GM03348 (cell line): Measurements from ENCODE around the gene ST6GALNAC4.

Experiments used
- DNase-seq: peaks from one replicate; pipeline ENCODE4 v3.0.0; 2012; ENCODE audit warnings: low spot score

Gene ST6GALNAC4

GRCh38 chr9:127912296-127912695 is 4.5 kb downstream of the ST6GALNAC4 start:
- DNase-seq, result no peak

- DNase-seq, result no peak
These were observed 6.1 kb downstream of the ST6GALNAC4 start for GRCh38 chr9:127910613-127911205.

- no peak for DNase-seq
These were observed 7.0 kb downstream of the ST6GALNAC4 start for GRCh38 chr9:127909839-127910273.

- DNase-seq, result no peak
These were observed 8.2 kb downstream of the ST6GALNAC4 start for GRCh38 chr9:127908660-127908926.

- DNase-seq, result no peak
These were observed 8.8 kb downstream of the ST6GALNAC4 start for GRCh38 chr9:127907867-127908659.

GRCh38 chr9:127905788-127906191 is 11.1 kb downstream of the ST6GALNAC4 start:
- no peak for DNase-seq

- no peak for DNase-seq
These were observed 11.7 kb downstream of the ST6GALNAC4 start for GRCh38 chr9:127905004-127905728.

- no peak for DNase-seq
These were observed 12.3 kb downstream of the ST6GALNAC4 start for GRCh38 chr9:127904561-127905003.

GRCh38 chr9:127903557-127904475 is 13.0 kb downstream of the ST6GALNAC4 start:
- DNase-seq, result no peak

GRCh38 chr9:127899128-127899943 is 17.5 kb downstream of the ST6GALNAC4 start, which contains the start of gene ST6GALNAC6:
ST6GALNAC6 (minus strand) TSS chr9:127899603; CDS start chr9:127897981, 1,622 bp downstream.
- peak; percentile 97 for DNase-seq

GRCh38 chr9:127898433-127899127 is 18.3 kb downstream of the ST6GALNAC4 start:
- peak; percentile 87 for DNase-seq

GRCh38 chr9:127897193-127897692 is 19.6 kb downstream of the ST6GALNAC4 start:
- peak; percentile 94 for DNase-seq

- no peak for DNase-seq
These were observed 20.2 kb downstream of the ST6GALNAC4 start for GRCh38 chr9:127896395-127897192.

GRCh38 chr9:127895811-127896210 is 21.0 kb downstream of the ST6GALNAC4 start:
- DNase-seq, result no peak

- no peak for DNase-seq
These were observed 23.4 kb downstream of the ST6GALNAC4 start for GRCh38 chr9:127893392-127893791.

- no peak for DNase-seq
These were observed 24.0 kb downstream of the ST6GALNAC4 start for GRCh38 chr9:127892831-127893230.

GRCh38 chr9:127890053-127890452 is 26.8 kb downstream of the ST6GALNAC4 start:
- no peak for DNase-seq

GRCh38 chr9:127887792-127888191 is 29.0 kb downstream of the ST6GALNAC4 start:
- DNase-seq, result no peak

GRCh38 chr9:127886401-127886972 is 30.4 kb downstream of the ST6GALNAC4 start:
- peak; percentile 38 for DNase-seq
